Small intestine (tissue), 7 donors: ENCODE data around the gene DNMT1. TPM values are rescaled to one million over a fixed set of nuclear protein-coding genes. Genes with fewer than 3 reads are reported as not detected.

Experiments
- DNase-seq, 2 donors: peaks; one replicate each; pipeline versions ENCODE4 v3.0.0 to v3.0.0-alpha.2; 2013
- FAIRE-seq: peaks from 2 replicates; lab custom pipeline; 2012; peaks lifted over from hg19 to GRCh38; lab: Jason Lieb, UNC
- H3K27ac ChIP-seq, 3 donors: one replicate each; pipeline ENCODE4 v1.5.1; 2013; ENCODE audit warnings: low read length in 2 of 3, mild to moderate bottlenecking in 2 of 3, control low read depth in 1 of 3, inconsistent platforms in 1 of 3, low read depth in 1 of 3, moderate library complexity in 1 of 3
- H3K27me3 ChIP-seq, 3 donors: one replicate each; pipeline ENCODE4 v1.6.1; 2013; ENCODE audit warnings: low read length in 3 of 3, inconsistent platforms in 1 of 3; ENCODE audit not compliant: control insufficient read depth in 3 of 3, insufficient read depth in 3 of 3
- H3K36me3 ChIP-seq, 3 donors: one replicate each; pipeline ENCODE4 v1.6.1; 2013; ENCODE audit warnings: low read length in 3 of 3, inconsistent platforms in 1 of 3, low read depth in 1 of 3, mild to moderate bottlenecking in 1 of 3, moderate library complexity in 1 of 3; ENCODE audit not compliant: control insufficient read depth in 3 of 3, insufficient read depth in 2 of 3
- H3K4me1 ChIP-seq, 3 donors: one replicate each; pipeline ENCODE4 v1.6.1; 2013; ENCODE audit warnings: low read length in 2 of 3, inconsistent platforms in 1 of 3, low read depth in 1 of 3, mild to moderate bottlenecking in 1 of 3, moderate library complexity in 1 of 3; ENCODE audit not compliant: control insufficient read depth in 3 of 3, insufficient read depth in 2 of 3
- H3K4me3 ChIP-seq, 3 donors: one replicate each; pipeline ENCODE4 v1.5.1; 2013; ENCODE audit warnings: low read length in 3 of 3, control low read depth in 1 of 3, inconsistent platforms in 1 of 3, low read depth in 1 of 3, mild to moderate bottlenecking in 1 of 3, moderate library complexity in 1 of 3
- H3K9me3 ChIP-seq, 2 donors: one replicate each; pipeline ENCODE4 v1.6.1; 2013; ENCODE audit warnings: low read depth in 1 of 2, low read length in 1 of 2; ENCODE audit not compliant: control insufficient read depth in 2 of 2, insufficient read depth in 1 of 2
- WGBS, 3 donors: extraction: QIAGEN DNeasy Blood & Tissue Kit; methylation state at CpG; one replicate each; pipeline ENCODE4 v1.1.7; 2013; 5-methylcytosine and 5-hydroxymethylcytosine counted together
- polyA plus RNA-seq, 4 donors: library from polyadenylated mRNA; stranded (reverse) in 3 of 4; unstranded in 1 of 4; fragments of 200-250 nt in 3 of 4; fragments of 120-200 nt in 1 of 4; gene quantifications; one replicate each; pipeline versions ENCODE4 v1.2.1 to v1.2.3, GENCODE V29; 2013
- donor health status: healthy with polysubstance abuse.
- donor health status: control.
- donor health status: control.
- donor health status: Bipolar disorder and iron deficiency.
- donor health status: healthy.

DNMT1 gene
- polyA plus RNA-seq, 4 donors: 10.0 to 44.8 (median 22.9) TPM

- DNase-seq (no peak), FAIRE-seq (no peak)
- Histone ChIP-seq H3K4me1 (peaks cover 3 to 11% (median 4%) of the 10 kb centered on the region in 3 donors), H3K27me3 (no peaks in the 10 kb centered on the region), H3K9me3 (no peaks in the 10 kb centered on the region), H3K4me3 (no peak overlapping the region), H3K27ac (peak overlapping the region in 1 of 3 donors; percentile 2), H3K36me3 (peaks cover 7 to 80% (median 24%) of the 10 kb centered on the region in 3 donors)
- 79 to 92% (median 87%) methylated on average over 19 of the region's 19 CpGs for WGBS, 3 donors
Measured at GRCh38 chr19:10110972-10111317, 83.8 kb downstream of the DNMT1 start.

- H3K9me3 ChIP-seq: no peaks in the 10 kb centered on the region
- WGBS, 3 donors: 80 to 92% (median 91%) methylated on average over 41 to 44 of the region's 44 CpGs
- H3K36me3 ChIP-seq: peaks cover 7 to 74% (median 19%) of the 10 kb centered on the region in 3 donors
- H3K4me3 ChIP-seq: no peak overlapping the region
- H3K27ac ChIP-seq: peak overlapping the region in 1 of 3 donors; percentile 2
- FAIRE-seq: no peak
- DNase-seq: no peak
- no peaks in the 10 kb centered on the region for H3K27me3 ChIP-seq
- peaks cover 3 to 11% (median 4%) of the 10 kb centered on the region in 3 donors for H3K4me1 ChIP-seq
Measured at GRCh38 chr19:10110076-10110971, 84.4 kb downstream of the DNMT1 start.

- no peak overlapping the region for H3K27ac ChIP-seq
- DNase-seq (no peak), FAIRE-seq (no peak)
- H3K27me3 ChIP-seq: no peaks in the 10 kb centered on the region
- no peak overlapping the region for H3K4me3 ChIP-seq
- peaks cover 3 to 11% (median 4%) of the 10 kb centered on the region in 3 donors for H3K4me1 ChIP-seq
- H3K9me3 ChIP-seq: no peaks in the 10 kb centered on the region
- peaks cover 5 to 66% (median 18%) of the 10 kb centered on the region in 3 donors for H3K36me3 ChIP-seq
- 80 to 92% (median 90%) methylated on average over 14 of the region's 14 CpGs for WGBS, 3 donors
Measured at GRCh38 chr19:10109528-10109927, 85.2 kb downstream of the DNMT1 start.

- FAIRE-seq: no peak
- no peak overlapping the region for H3K4me3 ChIP-seq
- H3K36me3 ChIP-seq: peaks cover 4 to 52% (median 13%) of the 10 kb centered on the region in 3 donors
- DNase-seq: no peak
- WGBS, 3 donors: 80 to 92% (median 87%) methylated on average over 14 of the region's 14 CpGs
- H3K27ac ChIP-seq: no peak overlapping the region
- peaks cover 2 to 4% (median 3%) of the 10 kb centered on the region in 3 donors for H3K4me1 ChIP-seq
- H3K9me3 ChIP-seq: no peaks in the 10 kb centered on the region
- no peaks in the 10 kb centered on the region for H3K27me3 ChIP-seq
Measured at GRCh38 chr19:10107817-10108367, 86.9 kb downstream of the DNMT1 start.

GRCh38 chr19:10107254-10107653 is 87.5 kb downstream of the DNMT1 start:
- peaks cover 4 to 50% (median 13%) of the 10 kb centered on the region in 3 donors for H3K36me3 ChIP-seq
- no peak overlapping the region for H3K27ac ChIP-seq
- FAIRE-seq: no peak
- no peak for DNase-seq
- peaks cover 0 to 4% (median 3%) of the 10 kb centered on the region in 3 donors for H3K4me1 ChIP-seq
- H3K27me3 ChIP-seq: no peaks in the 10 kb centered on the region
- H3K4me3 ChIP-seq: peak overlapping the region in 2 of 3 donors; percentile 78 to 83
- no peaks in the 10 kb centered on the region for H3K9me3 ChIP-seq
- WGBS, 3 donors: 59 to 65% (median 64%) methylated on average over 10 of the region's 10 CpGs

GRCh38 chr19:10106100-10106936 is 88.4 kb downstream of the DNMT1 start, which contains the start of gene PPAN:
PPAN (plus strand) TSS chr19:10106362; CDS start chr19:10106395, 33 bp downstream.
- Histone ChIP-seq H3K36me3 (peaks cover 4 to 41% (median 13%) of the 10 kb centered on the region in 3 donors), H3K4me3 (peak within 1 kb of the TSS; percentile 60 to 83 (median 78)), H3K4me1 (peaks cover 0 to 4% (median 3%) of the 10 kb centered on the region in 3 donors), H3K27ac (peak within 1 kb of the TSS; percentile 70 to 83 (median 71)), H3K27me3 (no peaks in the 10 kb centered on the region), H3K9me3 (no peaks in the 10 kb centered on the region)
- DNase-seq (peak; percentile 98), FAIRE-seq (no peak)
- WGBS, 3 donors: 0 to 1% (median 1%) methylated on average over 68 to 71 of the region's 71 CpGs

GRCh38 chr19:10105509-10106099 is 89.1 kb downstream of the DNMT1 start:
- H3K9me3 ChIP-seq: no peaks in the 10 kb centered on the region
- H3K4me3 ChIP-seq: peak overlapping the region in 1 of 3 donors; percentile 78
- no peak for FAIRE-seq
- peaks cover 4 to 33% (median 11%) of the 10 kb centered on the region in 3 donors for H3K36me3 ChIP-seq
- H3K27me3 ChIP-seq: no peaks in the 10 kb centered on the region
- 31 to 45% (median 33%) methylated on average over 13 to 16 of the region's 16 CpGs for WGBS, 3 donors
- H3K4me1 ChIP-seq: peaks cover 0 to 4% (median 3%) of the 10 kb centered on the region in 3 donors
- H3K27ac ChIP-seq: peak overlapping the region; percentile 70 to 83 (median 71)
- no peak for DNase-seq
